ENCODE results near the gene B4GALNT1. TPM values are rescaled to one million over a fixed set of nuclear protein-coding genes. Genes with fewer than 3 reads are reported as not detected.
"Not testable (repeated sequence)": the region's sequence is repeated elsewhere in the genome, so short reads cannot be mapped to it uniquely, and the experiment has no call there.

B4GALNT1 gene
- total RNA-seq, 1 experiment from 2014 or later = 0.40 TPM

DNA sequence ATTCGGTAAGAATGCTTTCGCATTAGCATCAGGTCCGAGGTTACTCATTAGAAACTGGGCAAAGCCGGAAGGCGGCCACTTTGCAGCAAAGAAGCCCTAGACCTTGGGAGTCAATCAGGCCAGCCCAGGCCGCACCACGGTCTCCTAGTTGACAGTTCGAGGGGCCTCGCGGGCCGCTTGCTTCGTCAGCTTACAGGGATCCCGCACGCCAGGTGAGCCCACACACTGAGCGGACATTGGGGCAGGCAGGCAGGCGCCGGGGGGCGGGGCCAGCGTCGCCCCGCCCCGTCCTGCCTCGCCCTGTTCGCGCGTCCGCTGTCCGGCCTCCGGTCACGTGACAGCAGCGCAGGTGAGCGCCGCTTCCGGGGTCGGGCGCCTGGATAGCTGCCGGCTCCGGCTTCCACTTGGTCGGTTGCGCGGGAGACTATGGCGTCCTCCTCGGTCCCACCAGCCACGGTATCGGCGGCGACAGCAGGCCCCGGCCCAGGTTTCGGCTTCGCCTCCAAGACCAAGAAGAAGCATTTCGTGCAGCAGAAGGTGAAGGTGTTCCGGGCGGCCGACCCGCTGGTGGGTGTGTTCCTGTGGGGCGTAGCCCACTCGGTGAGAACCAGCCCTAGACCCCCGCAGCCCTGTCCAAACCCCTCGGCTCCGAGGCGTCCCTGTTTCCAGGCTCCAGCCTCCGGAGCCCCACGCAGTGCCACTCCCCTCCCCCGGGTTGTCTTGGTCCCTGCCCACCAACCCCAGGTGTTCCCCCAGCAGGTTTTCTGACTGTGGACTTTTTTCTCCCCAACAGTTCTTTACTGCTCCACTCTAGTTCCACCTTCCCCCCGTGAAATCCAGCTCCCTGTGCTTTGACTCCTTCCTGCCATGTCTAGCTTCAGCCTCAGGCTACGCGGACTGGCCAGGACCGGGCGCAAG lies 41.9 kb downstream of the B4GALNT1 start, which contains the start of gene PIP4K2C:
Gene PIP4K2C, plus strand, starts transcription at position 329 of the 918 bp plus-strand sequence. Its CDS starts 98 bp downstream, at position 427.
- H3K27ac Mint-ChIP-seq (ENCODE audit: low read depth, unreplicated experiment) = peak within 1 kb of the TSS; percentile 86
- no peaks in the 10 kb centered on the region for H3K9me3 Mint-ChIP-seq (ENCODE audit: unreplicated experiment)
- CTCF ChIA-PET = interaction anchor here (0.6 to 3.7 kb wide), 9 partner anchors 7 to 189 kb away, joined by 3 to 30 read pairs (median 4); partner anchors contain the start of gene B4GALNT1
- POLR2A ChIA-PET = interaction anchor here (0.6 to 3.2 kb wide), 26 partner anchors 8 to 297 kb away, joined by 3 to 22 read pairs (median 4); partner anchors contain the start of genes CDK4, DCTN2, DDIT3 and MBD6
- peaks cover 12% of the 10 kb centered on the region for H3K36me3 Mint-ChIP-seq (ENCODE audit: insufficient read depth, unreplicated experiment)
- peaks cover 16% of the 10 kb centered on the region for H3K4me1 Mint-ChIP-seq (ENCODE audit: insufficient read depth, unreplicated experiment)
- intact Hi-C loops (cut with micrococcal nuclease) = no loop called here
- H3K27me3 Mint-ChIP-seq (ENCODE audit: insufficient read depth, unreplicated experiment) = no peaks in the 10 kb centered on the region
- BruUV-seq (replicated peaks) = no TSS peak
- DNase-seq (ENCODE audit: unreplicated experiment) = peak; percentile 87
- TF ChIP-seq, protein P1, sequence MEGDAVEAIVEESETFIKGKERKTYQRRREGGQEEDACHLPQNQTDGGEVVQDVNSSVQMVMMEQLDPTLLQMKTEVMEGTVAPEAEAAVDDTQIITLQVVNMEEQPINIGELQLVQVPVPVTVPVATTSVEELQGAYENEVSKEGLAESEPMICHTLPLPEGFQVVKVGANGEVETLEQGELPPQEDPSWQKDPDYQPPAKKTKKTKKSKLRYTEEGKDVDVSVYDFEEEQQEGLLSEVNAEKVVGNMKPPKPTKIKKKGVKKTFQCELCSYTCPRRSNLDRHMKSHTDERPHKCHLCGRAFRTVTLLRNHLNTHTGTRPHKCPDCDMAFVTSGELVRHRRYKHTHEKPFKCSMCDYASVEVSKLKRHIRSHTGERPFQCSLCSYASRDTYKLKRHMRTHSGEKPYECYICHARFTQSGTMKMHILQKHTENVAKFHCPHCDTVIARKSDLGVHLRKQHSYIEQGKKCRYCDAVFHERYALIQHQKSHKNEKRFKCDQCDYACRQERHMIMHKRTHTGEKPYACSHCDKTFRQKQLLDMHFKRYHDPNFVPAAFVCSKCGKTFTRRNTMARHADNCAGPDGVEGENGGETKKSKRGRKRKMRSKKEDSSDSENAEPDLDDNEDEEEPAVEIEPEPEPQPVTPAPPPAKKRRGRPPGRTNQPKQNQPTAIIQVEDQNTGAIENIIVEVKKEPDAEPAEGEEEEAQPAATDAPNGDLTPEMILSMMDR (IDR thresholded peaks at IDR 0.05; ENCODE audit: unreplicated experiment) = no peak
- peak within 1 kb of the TSS; percentile 89 for H3K4me3 Mint-ChIP-seq (ENCODE audit: unreplicated experiment)

- no TSS peak for BruUV-seq (replicated peaks)
- TF ChIP-seq, protein P1 (IDR thresholded peaks at IDR 0.05; ENCODE audit: unreplicated experiment) = no peak
- intact Hi-C loops (cut with micrococcal nuclease) = no loop called here
- H3K4me3 Mint-ChIP-seq (ENCODE audit: unreplicated experiment) = peak overlapping the region; percentile 89
- no peaks in the 10 kb centered on the region for H3K9me3 Mint-ChIP-seq (ENCODE audit: unreplicated experiment)
- H3K36me3 Mint-ChIP-seq (ENCODE audit: insufficient read depth, unreplicated experiment) = peaks cover 6% of the 10 kb centered on the region
- H3K4me1 Mint-ChIP-seq (ENCODE audit: insufficient read depth, unreplicated experiment) = peaks cover 16% of the 10 kb centered on the region
- H3K27me3 Mint-ChIP-seq (ENCODE audit: insufficient read depth, unreplicated experiment) = no peaks in the 10 kb centered on the region
- DNase-seq (ENCODE audit: unreplicated experiment) = no peak
- POLR2A ChIA-PET = interaction anchor here (0.6 to 3.2 kb wide), 16 partner anchors 7 to 298 kb away, joined by 3 to 22 read pairs (median 5); partner anchors contain the start of genes CDK4, DCTN2, MBD6 and OS9
- CTCF ChIA-PET = interaction anchor here (0.6 to 1.2 kb wide), 4 partner anchors 12 to 189 kb away, joined by 3 to 5 read pairs (median 4); no protein-coding TSS in a partner anchor
- peak overlapping the region; percentile 86 for H3K27ac Mint-ChIP-seq (ENCODE audit: low read depth, unreplicated experiment)
Measured at GRCh38 chr12:57590479-57590863, 42.5 kb downstream of the B4GALNT1 start.

GRCh38 chr12:57588951-57589610 lies 43.9 kb downstream of the B4GALNT1 start:
- POLR2A ChIA-PET; H3K4me3 Mint-ChIP-seq (ENCODE audit: unreplicated experiment); BruUV-seq (replicated peaks); H3K9me3 Mint-ChIP-seq (ENCODE audit: unreplicated experiment); DNase-seq (ENCODE audit: unreplicated experiment); intact Hi-C loops (cut with micrococcal nuclease); H3K27me3 Mint-ChIP-seq (ENCODE audit: insufficient read depth, unreplicated experiment); H3K27ac Mint-ChIP-seq (ENCODE audit: low read depth, unreplicated experiment); H3K36me3 Mint-ChIP-seq (ENCODE audit: insufficient read depth, unreplicated experiment): not testable (repeated sequence)
- CTCF ChIA-PET = interaction anchor here (0.9 kb wide), 1 partner anchor 170 kb away, joined by 3 read pairs; no protein-coding TSS in a partner anchor
- peaks cover 16% of the 10 kb centered on the region for H3K4me1 Mint-ChIP-seq (ENCODE audit: insufficient read depth, unreplicated experiment)

GRCh38 chr12:57586832-57587429 lies 46.1 kb downstream of the B4GALNT1 start:
- Mint-ChIP-seq H3K36me3 (ENCODE audit: insufficient read depth, unreplicated experiment) (no peaks in the 10 kb centered on the region), H3K9me3 (ENCODE audit: unreplicated experiment) (no peaks in the 10 kb centered on the region), H3K27me3 (ENCODE audit: insufficient read depth, unreplicated experiment) (no peaks in the 10 kb centered on the region), H3K27ac (ENCODE audit: low read depth, unreplicated experiment) (no peak overlapping the region), H3K4me1 (ENCODE audit: insufficient read depth, unreplicated experiment) (peaks cover 4% of the 10 kb centered on the region), H3K4me3 (ENCODE audit: unreplicated experiment) (no peak overlapping the region)
- ChIA-PET POLR2A (no interaction called here), CTCF (no interaction called here)
- intact Hi-C loops (cut with micrococcal nuclease) = no loop called here
- BruUV-seq (replicated peaks) = no TSS peak
- TF ChIP-seq, protein P1 (IDR thresholded peaks at IDR 0.05; ENCODE audit: unreplicated experiment) = no peak
- no peak for DNase-seq (ENCODE audit: unreplicated experiment)
